ENCODE results near the gene VAMP5.
"Not testable (repeated sequence)": the region's sequence is repeated elsewhere in the genome, so short reads cannot be mapped to it uniquely, and the experiment has no call there.

Gene VAMP5

GRCh38 chr2:85595301-85596025, 11.2 kb downstream of the VAMP5 start, which contains the start of gene RNF181:
RNF181 (plus strand) TSS chr2:85595745; CDS start chr2:85595764, 19 bp downstream.
- Mint-ChIP-seq H3K27ac (peak within 1 kb of the TSS; percentile 91), H3K27me3 (no peaks in the 10 kb centered on the region), H3K4me3 (peak within 1 kb of the TSS; percentile 99), H3K9me3 (no peaks in the 10 kb centered on the region), H3K4me1 (peaks cover 38% of the 10 kb centered on the region), H3K36me3 (peaks cover 21% of the 10 kb centered on the region)
- CTCF ChIA-PET: interaction anchor here (1.2 to 1.8 kb wide), 5 partner anchors 9 to 175 kb away, joined by 3 to 8 read pairs (median 3); no protein-coding TSS in a partner anchor
- peak; percentile 96 for DNase-seq

GRCh38 chr2:85596026-85596333, 11.7 kb downstream of the VAMP5 start:
- no peak for DNase-seq
- H3K4me1 Mint-ChIP-seq: peaks cover 37% of the 10 kb centered on the region
- peak overlapping the region; percentile 91 for H3K27ac Mint-ChIP-seq
- H3K36me3 Mint-ChIP-seq: peaks cover 21% of the 10 kb centered on the region
- H3K4me3 Mint-ChIP-seq: peak overlapping the region; percentile 99
- H3K27me3 Mint-ChIP-seq: no peaks in the 10 kb centered on the region
- no peaks in the 10 kb centered on the region for H3K9me3 Mint-ChIP-seq
- CTCF ChIA-PET: interaction anchor here (1.2 to 1.8 kb wide), 3 partner anchors 8 to 176 kb away, joined by 3 to 8 read pairs (median 4); no protein-coding TSS in a partner anchor

- CTCF ChIA-PET: interaction anchor here (1.3 kb wide), 1 partner anchor 20 kb away, joined by 4 read pairs; no protein-coding TSS in a partner anchor
- H3K36me3 Mint-ChIP-seq: peaks cover 18% of the 10 kb centered on the region
- H3K4me3 Mint-ChIP-seq: peak overlapping the region; percentile 99
- peaks cover 36% of the 10 kb centered on the region for H3K4me1 Mint-ChIP-seq
- H3K27me3 Mint-ChIP-seq: no peaks in the 10 kb centered on the region
- DNase-seq: no peak
- peak overlapping the region; percentile 91 for H3K27ac Mint-ChIP-seq
- H3K9me3 Mint-ChIP-seq: no peaks in the 10 kb centered on the region
Observed at GRCh38 chr2:85596486-85597143, 12.4 kb downstream of the VAMP5 start.

- peak overlapping the region; percentile 99 for H3K4me3 Mint-ChIP-seq
- no peak for DNase-seq
- peaks cover 40% of the 10 kb centered on the region for H3K4me1 Mint-ChIP-seq
- CTCF ChIA-PET: no interaction called here
- peak overlapping the region; percentile 91 for H3K27ac Mint-ChIP-seq
- peaks cover 17% of the 10 kb centered on the region for H3K36me3 Mint-ChIP-seq
- H3K27me3 Mint-ChIP-seq: peaks cover 3% of the 10 kb centered on the region
- H3K9me3 Mint-ChIP-seq: no peaks in the 10 kb centered on the region
Observed at GRCh38 chr2:85597241-85597640, 13.0 kb downstream of the VAMP5 start.

- H3K4me1 Mint-ChIP-seq: peaks cover 43% of the 10 kb centered on the region
- CTCF ChIA-PET: interaction anchor here (1.2 kb wide), 1 partner anchor 47 kb away, joined by 3 read pairs; no protein-coding TSS in a partner anchor
- no peak overlapping the region for H3K4me3 Mint-ChIP-seq
- peaks cover 9% of the 10 kb centered on the region for H3K27me3 Mint-ChIP-seq
- DNase-seq: no peak
- no peak overlapping the region for H3K27ac Mint-ChIP-seq
- H3K36me3 Mint-ChIP-seq: peaks cover 17% of the 10 kb centered on the region
- no peaks in the 10 kb centered on the region for H3K9me3 Mint-ChIP-seq
Observed at GRCh38 chr2:85598594-85599340, 14.5 kb downstream of the VAMP5 start.

GRCh38 chr2:85599468-85600234, 15.4 kb downstream of the VAMP5 start:
- no peak overlapping the region for H3K27ac Mint-ChIP-seq
- H3K27me3 Mint-ChIP-seq: peaks cover 12% of the 10 kb centered on the region
- peaks cover 14% of the 10 kb centered on the region for H3K36me3 Mint-ChIP-seq
- H3K9me3 Mint-ChIP-seq: no peaks in the 10 kb centered on the region
- H3K4me3 Mint-ChIP-seq: no peak overlapping the region
- peaks cover 37% of the 10 kb centered on the region for H3K4me1 Mint-ChIP-seq
- CTCF ChIA-PET: interaction anchor here (1.2 kb wide), 2 partner anchors 37 to 48 kb away, joined by 3 to 4 read pairs; no protein-coding TSS in a partner anchor
- no peak for DNase-seq

- CTCF ChIA-PET: interaction anchor here (1.2 kb wide), 1 partner anchor 36 kb away, joined by 4 read pairs; no protein-coding TSS in a partner anchor
- no peak overlapping the region for H3K4me3 Mint-ChIP-seq
- H3K36me3 Mint-ChIP-seq: peaks cover 14% of the 10 kb centered on the region
- H3K9me3 Mint-ChIP-seq: no peaks in the 10 kb centered on the region
- H3K27me3 Mint-ChIP-seq: peaks cover 12% of the 10 kb centered on the region
- H3K4me1 Mint-ChIP-seq: peaks cover 35% of the 10 kb centered on the region
- no peak overlapping the region for H3K27ac Mint-ChIP-seq
- DNase-seq: no peak
Observed at GRCh38 chr2:85600235-85600575, 16.0 kb downstream of the VAMP5 start.

- peak overlapping the region; percentile 81 for H3K4me3 Mint-ChIP-seq
- CTCF ChIA-PET: no interaction called here
- peaks cover 12% of the 10 kb centered on the region for H3K27me3 Mint-ChIP-seq
- no peak overlapping the region for H3K27ac Mint-ChIP-seq
- peaks cover 27% of the 10 kb centered on the region for H3K4me1 Mint-ChIP-seq
- DNase-seq: no peak
- no peaks in the 10 kb centered on the region for H3K9me3 Mint-ChIP-seq
- peaks cover 9% of the 10 kb centered on the region for H3K36me3 Mint-ChIP-seq
Observed at GRCh38 chr2:85600951-85601770, 16.9 kb downstream of the VAMP5 start.

- Mint-ChIP-seq H3K4me1 (peaks cover 19% of the 10 kb centered on the region), H3K36me3 (peaks cover 7% of the 10 kb centered on the region), H3K27me3 (peaks cover 12% of the 10 kb centered on the region), H3K27ac (no peak overlapping the region), H3K4me3 (peak overlapping the region; percentile 81), H3K9me3 (no peaks in the 10 kb centered on the region)
- CTCF ChIA-PET: no interaction called here
- DNase-seq: no peak
Observed at GRCh38 chr2:85601771-85602475, 17.7 kb downstream of the VAMP5 start.

GRCh38 chr2:85602476-85603234, 18.4 kb downstream of the VAMP5 start, which contains the start of gene TMEM150A:
TMEM150A (minus strand) TSS chr2:85602698; CDS start chr2:85601948, 750 bp downstream.
- CTCF ChIA-PET: interaction anchor here (0.6 to 2.4 kb wide), 4 partner anchors 8 to 249 kb away, joined by 4 to 8 read pairs (median 5); partner anchors contain the start of genes C2orf68 and RNF181
- H3K27ac Mint-ChIP-seq: peak within 1 kb of the TSS; percentile 0
- peaks cover 4% of the 10 kb centered on the region for H3K36me3 Mint-ChIP-seq

GRCh38 chr2:85604133-85604444, 19.9 kb downstream of the VAMP5 start:
- CTCF ChIA-PET: interaction anchor here (1.8 to 2.4 kb wide), 2 partner anchors 9 to 33 kb away, joined by 5 to 8 read pairs; partner anchors contain the start of gene RNF181

More at GRCh38 chr2:85602476-85603234, 18.4 kb downstream of the VAMP5 start, which contains the start of gene TMEM150A:
- H3K9me3 Mint-ChIP-seq: no peaks in the 10 kb centered on the region
- peaks cover 12% of the 10 kb centered on the region for H3K27me3 Mint-ChIP-seq
- H3K4me1 Mint-ChIP-seq: peaks cover 15% of the 10 kb centered on the region
- peak within 1 kb of the TSS; percentile 81 for H3K4me3 Mint-ChIP-seq
- peak; percentile 89 for DNase-seq

More at GRCh38 chr2:85604133-85604444, 19.9 kb downstream of the VAMP5 start:
- H3K27me3 Mint-ChIP-seq: peaks cover 12% of the 10 kb centered on the region
- peaks cover 21% of the 10 kb centered on the region for H3K4me1 Mint-ChIP-seq
- H3K27ac Mint-ChIP-seq, H3K9me3 Mint-ChIP-seq, H3K4me3 Mint-ChIP-seq, DNase-seq: not testable (repeated sequence)
- H3K36me3 Mint-ChIP-seq: peaks cover 13% of the 10 kb centered on the region
